IPS-NIHi7 (cell line): Measurements from ENCODE around the gene RAB1A.

ENCODE experiments used
- DNase-seq: peaks from one replicate; pipeline ENCODE4 v3.0.0; 2012; ENCODE audit warnings: mixed read lengths; ENCODE audit errors: extremely low spot score

RAB1A gene

DNA sequence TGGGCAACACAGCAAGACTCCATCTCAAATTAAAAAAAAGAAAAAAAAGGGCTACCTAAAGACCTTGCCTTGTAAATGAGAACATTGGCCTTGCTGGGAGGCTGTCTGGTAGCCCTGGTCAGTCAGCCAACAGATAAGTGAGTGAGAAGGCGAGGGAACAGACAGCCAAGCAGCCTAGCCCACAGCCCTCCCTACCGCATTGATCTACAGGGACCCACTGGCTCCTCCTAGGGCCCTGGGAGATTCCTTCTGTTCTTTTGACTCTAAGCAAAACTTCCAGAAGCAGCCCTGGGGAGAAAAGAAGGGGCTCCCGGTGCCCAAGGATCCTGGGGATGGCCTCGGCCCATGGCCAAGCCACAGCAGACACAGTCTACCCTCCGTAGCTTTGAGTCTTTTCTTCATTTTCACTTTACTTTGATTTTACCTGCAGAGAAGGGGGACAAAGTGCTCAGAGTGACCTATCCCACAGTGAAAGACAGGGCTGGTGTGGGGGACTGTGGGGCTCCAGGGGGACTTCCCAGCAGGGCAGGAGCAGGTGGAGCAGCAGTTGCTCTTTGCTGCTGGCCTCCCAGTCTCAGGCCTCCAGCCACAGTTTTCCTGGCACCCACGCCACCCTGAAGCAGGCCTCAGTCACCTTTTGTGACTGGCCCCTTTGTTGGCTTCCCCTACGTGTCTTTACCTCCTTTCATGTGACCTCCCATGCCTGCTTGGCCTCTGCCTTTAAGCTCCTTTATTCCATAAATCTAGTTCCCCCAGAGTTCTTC, 68.6 kb downstream of the RAB1A start:
- DNase-seq: no peak

DNA sequence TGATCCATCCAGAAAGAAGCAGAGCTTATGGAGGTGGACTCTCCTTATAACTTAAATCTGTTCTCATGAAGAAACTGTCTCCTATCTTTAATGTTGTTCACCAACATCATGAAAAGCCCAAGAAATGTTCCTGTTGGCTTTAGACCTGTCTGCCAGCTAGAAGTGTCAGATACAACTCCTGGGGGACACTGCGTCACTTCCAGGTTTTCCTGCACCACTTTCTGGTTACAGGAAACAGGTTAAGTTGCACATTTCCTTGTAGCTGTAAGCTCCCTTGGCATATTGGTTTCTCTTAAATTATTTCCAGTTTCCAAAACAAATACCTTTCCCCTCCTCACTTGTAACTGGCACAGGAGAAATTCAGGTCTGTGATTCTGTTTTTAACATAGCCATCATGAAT, 70.8 kb downstream of the RAB1A start:
- DNase-seq: no peak

DNA sequence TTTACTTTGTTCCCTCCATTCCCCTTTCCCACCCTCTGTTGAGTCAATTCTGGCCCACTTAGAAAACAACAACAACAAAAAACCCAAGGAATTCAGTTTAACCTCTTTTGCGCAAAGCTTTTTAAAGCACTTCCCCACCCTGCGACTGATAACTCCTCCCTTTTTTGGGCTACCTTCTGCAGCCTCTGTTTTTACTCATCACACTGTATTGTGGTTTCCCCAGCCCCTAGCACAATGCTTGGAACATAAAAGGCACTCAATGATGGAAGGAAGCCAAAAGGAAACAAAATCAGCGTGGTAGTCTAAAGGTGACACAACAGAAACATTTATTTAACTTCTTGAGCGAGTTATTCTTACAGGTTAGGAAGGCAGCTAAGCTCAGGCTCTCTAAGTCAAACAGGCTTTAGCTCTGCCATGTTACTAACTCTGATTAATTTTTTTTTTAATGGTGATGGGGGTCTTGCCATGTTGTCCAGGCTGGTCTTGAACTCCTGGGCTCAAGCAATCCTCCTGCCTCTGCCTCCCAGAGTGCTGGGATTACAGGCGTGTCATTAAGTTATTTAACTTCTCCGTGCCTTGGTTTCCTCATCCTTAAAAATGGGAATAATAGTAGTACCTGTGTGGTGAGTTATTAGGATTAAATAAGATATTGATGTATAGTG, 72.4 kb downstream of the RAB1A start:
- DNase-seq: no peak

DNA sequence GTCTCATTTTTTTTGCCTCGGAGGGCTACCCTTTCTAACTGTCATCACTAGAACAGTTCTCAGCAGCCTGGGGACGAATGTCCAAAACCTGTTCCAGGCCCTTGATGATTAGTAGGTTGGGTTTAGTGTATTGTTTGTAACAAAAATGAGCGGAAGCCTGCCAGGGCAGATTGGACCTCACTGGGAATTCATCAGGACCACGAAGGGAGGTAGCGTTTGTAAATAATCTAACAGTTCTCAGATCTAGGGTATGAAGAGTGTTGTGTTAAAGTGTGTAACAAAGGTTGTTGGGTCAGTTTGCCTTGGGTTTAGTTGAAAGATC, 72.9 kb downstream of the RAB1A start:
- DNase-seq: no peak

DNA sequence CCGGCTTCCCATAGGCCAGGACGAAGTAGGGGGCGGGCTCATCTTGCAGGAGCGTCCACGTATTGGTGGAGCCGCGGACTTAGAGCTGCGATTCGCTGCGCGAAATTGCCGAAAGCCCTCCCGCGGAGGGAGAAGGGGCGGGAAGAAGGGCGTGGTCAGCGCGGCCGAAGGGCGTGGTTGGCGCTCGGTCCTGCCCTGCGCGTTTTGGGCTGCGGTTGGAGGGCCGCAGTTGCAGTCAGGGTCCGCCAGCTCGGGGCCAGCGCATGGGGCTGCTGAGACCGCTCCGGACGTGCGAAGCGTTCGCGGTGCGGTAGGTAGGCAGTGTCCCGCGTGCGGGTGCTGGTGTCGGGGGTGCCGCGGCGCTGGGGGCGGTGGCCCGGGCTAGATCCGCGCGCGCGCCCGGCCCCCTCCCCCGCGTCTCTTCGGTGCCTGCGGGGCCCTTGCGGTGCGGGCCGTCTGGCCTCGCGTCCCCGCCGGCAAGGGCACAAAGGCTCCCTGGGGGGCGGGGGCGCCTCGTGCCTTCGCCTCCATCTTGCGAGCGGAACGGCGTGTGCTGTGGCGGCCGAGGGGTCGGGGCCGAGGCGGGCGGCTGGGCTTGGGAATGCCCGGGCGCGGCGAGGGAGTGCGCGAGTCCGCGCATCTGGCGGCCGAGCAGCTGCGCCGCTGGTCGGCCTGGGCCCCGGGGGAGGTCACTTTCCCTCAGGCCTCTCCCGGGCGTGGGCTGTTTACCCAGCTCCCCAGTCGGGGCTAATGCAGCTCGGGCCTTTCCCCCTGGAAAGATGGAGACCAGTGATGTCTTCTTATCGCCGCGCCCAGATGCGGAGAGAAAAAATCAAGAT, 73.5 kb downstream of the RAB1A start, which contains the start of gene CEP68:
Gene CEP68 (plus strand): TSS at position 202 of the 839 bp plus-strand sequence. CDS start 13,029 bp downstream, outside the sequence.
- peak; percentile 98 for DNase-seq

DNA sequence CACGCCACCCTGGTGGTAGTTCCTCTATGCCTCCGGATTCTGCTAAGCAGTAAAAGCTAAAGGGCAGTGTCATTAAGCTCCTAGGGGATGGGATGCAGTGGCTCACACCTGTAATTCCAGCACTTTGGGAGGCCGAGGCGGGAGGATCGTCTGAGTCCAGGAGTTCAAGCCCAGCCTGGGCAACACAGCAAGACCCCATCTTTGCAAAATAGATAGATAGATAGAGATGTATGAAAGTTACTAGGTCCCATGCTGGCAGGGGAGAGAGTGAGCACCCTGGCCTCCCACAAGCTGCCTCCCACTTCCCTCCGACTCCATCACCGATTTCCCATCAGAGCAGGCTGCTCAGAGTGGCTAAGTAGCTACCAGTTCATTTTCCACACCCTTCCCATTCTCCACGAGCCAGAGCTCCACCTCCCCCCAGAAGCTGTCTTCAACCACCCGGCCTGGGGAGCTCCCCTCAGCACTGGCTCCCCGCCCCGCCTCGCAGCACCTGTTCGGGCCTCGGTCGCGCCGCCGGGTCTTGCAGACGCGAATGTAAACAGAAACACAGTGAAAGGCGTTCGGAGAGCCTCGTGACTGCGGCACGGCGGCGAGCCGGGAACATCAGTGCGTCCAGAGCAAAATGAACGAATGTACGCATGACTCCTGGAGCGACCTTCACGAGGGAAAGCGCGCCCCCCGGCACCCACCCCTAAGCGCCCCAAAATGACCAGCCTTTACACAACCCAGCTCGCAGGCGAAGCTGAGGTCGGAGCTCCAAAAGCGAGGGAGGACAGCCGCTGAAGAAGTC, 74.3 kb downstream of the RAB1A start:
- DNase-seq: no peak

DNA sequence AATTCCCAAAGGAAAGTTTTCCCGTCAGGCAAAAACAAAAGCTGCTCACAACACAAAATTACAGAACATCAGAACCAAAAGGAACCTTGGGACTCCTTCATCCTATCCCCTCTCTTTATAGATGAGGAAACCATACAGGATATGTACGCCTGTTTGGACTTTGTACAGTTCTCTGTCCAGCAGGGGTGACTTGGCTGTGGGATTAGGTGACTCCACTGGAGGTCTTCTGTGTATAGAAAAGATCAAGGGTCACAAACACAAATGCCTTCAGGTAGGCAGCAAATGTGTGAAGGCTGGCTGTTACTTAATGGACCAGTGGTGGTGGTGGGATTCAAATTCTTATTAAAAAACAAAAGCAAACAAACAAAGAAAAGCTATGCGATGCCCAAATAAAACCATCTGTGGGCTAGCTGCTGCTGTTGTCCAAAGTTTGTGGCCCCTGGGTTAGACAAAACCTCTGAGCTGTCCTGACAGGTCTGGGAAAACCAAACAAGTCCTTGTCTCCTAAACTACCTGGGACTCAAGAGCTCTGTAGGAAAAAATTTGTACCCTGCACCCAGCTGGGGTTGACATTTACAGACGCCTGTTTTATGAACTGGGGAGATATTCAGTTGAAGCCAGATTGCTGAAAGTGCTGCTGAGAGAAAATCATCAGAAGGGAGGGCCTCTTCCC, 75.0 kb downstream of the RAB1A start:
- no peak for DNase-seq

DNA sequence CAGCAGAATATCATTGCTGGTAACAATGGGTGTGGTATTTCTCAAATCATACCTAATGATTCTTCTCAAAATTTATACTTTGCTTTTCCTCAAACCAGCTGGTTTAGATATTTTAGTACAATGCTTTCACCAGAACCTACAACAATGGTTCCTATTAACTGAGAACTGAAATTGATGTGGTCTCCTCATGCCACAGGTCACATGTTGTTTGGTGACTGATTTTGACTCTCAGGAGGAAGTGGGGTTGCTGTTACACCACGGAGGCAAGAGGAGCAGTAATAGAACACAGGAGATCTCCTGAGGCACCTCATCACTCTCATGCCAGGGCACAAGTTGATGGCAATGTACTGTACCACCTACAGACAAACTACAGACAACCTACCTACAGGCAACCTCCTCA, 76.7 kb downstream of the RAB1A start:
- DNase-seq: no peak

DNA sequence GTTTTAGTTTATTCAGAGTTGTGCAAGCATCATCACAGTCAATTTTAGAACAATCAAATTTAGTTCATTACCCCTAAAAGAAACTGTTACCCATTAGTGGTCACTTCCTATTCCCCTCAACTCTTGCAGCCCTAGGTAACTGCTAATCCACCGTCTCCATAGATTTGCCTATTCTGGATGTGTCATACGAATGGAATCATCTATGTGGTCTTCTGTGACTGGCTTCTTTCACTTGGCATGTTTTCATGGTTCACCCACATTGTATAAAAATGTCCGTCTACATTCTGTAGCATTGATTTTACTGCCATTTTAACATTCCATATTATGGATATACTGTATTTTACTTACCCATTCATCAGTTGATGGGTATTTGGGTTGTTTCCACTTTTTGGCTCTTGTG, 79.0 kb downstream of the RAB1A start:
- no peak for DNase-seq

DNA sequence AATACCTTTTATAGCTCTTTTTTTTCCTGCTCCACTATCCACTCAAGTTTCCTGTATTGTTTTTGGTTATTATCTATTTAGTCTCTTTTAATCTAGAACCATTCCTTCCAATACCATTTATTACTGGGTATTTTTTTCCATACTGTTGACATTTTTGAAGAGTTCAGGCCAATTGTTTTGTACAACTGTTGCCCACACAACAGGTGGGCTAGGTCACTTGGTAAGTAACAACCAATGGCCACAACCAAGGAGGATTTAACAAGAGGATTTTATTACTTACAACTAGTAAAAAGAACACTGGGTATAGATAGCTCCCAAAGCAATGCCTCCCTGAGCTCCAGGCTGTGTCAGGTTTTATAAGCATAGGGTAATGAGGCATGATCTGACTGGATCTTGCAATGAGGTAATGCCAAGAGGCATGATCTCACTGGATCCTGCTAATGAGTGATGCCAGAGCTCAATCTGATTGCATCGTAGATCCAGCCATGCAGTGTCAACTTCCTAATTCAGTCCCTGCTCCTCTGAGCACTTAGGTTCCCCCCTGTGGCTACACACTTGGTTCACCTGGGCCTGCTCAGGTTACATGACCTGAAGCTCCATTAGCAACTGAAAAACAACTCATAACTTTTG, 80.8 kb downstream of the RAB1A start:
- DNase-seq: peak; percentile 30

DNA sequence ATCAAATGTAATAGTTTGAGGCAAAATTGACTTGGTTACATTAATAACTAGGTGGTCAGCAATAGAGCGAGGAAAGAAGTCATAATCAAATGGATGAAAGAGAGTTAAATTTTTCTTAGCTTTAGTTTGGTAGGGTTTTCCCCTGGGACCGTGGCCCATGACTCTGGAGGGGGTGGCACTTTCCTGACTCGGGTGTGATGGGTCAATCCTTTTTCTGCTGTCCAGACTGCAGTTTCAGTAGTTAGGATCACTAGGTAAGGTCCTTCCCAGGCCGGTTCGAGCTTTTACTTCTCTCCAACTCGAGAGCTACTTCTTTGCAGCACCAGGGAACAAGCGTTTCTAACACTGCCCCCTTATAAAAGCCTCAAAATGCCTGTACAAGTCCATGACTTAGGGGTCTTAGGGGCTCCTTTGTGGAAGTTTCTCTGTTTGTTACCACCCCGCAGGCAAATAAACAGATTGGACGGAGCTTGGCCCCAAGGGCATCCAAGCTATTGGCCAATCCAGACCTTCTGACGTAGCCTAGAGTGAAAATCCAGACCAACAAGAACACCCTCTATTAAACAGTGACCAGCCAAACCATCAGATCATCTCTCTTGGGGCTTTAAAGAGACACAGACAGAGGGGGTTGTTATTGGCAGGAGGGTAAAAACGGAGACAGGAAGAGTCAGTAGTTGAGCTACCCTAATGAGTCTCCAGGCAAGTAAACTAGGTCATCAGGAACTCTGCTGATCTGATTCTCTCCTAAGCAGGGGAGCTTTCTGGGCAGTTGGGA, 83.1 kb downstream of the RAB1A start:
- DNase-seq: no peak

DNA sequence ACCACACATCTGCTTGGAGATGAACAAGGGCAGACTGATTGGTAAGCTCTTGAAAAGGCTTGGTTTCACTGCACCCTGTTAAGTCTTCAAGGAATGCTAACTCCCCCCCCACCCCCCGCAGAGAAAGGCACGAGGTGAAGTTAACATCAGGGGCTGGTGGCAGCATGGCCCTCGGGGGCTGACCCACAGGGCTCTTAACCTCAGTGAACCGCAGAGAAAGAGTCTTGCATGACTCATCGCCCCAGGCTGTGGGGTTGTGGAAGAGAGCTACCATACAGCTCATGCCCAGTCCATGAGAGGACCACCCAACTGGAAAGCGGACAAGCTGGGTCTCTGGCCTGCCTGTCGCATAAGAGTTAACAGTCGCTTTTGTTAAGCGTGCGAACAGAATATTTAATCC, 84.3 kb downstream of the RAB1A start:
- peak; percentile 52 for DNase-seq

DNA sequence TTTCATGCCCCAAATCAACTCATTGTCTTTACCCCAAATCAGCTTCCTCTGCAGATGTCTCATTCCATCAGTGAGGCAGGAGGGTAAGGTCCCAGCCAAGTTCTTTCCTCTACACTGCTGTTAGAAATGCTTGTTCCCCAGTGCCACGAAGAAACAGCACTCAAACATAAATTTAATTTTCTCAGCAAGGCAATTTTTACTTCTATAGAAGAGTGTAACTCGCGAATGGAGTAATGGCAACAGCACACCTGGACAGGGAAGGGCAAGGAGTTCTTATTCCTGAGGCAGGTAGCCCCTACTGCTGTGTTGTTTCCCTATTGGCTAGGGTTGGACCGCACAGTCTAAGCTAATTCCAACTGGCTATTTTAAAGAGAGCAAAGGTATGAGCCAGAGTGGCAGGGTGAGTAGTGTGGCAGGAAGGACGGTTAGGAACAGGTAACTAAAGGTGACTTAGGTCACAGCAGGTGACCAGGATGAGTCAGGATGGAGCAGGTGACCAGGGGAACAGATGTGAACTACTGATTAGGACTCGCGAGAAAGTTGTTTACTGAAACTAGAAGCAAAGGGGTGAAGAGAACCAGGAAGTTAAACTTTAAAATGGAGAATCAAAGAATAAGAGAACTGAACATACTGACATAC, 85.7 kb downstream of the RAB1A start:
- no peak for DNase-seq

DNA sequence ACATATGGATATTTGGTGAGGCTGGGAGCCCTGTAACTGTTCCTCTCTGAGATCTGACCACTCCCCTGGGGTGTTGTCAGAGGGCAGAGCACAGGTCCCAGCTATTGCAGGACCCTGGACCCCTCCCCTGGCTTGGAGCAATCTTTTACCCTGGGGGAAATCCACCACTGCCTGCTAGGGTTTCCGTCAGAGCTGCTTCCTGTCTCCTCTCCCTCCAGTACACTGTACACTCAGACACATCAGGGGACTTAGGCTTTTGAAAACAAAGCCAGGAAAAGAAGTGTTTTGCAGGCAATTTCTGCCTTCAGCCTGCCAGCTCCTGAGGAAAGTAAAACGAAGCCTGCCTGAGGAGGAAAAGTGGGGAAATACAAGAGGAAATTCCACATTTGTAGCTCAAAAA, 86.9 kb downstream of the RAB1A start:
- no peak for DNase-seq

DNA sequence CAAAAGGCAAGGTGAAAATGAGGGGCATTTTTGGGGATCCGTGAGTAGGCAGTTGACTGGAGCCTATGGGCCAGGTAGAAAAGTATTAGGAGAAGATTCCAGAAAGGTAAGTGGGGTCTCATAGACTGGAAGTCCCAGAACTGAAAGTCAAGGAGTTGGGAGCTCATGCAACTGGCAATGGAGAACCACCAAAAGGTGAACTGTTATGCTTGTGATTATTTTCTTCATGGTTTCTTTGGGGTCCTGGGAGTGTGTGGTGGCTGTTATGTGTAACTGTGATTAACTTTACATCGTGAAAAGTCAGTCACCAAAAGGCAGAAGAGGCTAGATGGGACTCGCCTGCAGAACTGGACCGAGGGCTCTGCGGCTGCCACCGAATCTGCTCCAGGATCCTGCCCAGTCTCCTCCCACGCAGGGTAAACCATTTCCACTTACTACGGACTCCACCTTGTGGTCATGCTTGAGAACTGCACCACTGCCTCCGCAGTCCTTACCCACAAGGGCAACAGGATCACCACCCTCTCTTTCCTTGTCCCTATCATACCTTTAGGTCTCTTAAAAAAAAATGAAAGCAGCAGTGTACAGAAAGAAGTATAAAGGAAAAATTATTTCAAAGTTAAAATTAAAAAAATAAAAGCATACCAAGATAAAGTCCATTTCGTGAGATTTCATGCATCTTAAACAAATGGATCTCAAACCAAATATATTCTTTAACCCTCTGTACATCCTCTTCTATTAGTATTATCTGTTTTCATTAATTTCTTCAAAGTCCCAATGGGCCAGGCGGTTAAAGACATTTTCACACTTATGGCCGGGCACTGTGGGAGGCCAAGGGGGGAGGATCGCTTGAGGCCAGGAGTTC, 89.3 kb downstream of the RAB1A start:
- DNase-seq: peak; percentile 86

DNA sequence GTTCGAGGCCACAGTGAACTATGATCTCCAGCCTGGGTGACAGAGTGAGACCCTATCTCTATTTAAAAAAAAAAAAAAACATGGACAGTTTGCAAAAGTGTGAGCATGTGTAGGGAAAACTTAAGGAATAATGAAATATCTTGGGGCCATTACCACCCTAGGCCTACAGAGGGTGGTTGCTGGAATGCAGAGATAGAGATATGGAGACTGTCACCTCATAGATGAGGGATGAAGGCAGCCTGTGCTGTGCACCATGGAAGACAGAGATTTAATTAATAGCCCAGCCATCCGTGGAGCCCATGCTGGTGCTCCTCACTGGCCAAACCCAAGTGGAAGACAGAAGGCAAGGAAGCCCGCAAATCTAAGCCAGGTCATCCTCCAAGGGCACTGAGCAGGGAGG, 90.3 kb downstream of the RAB1A start:
- DNase-seq: no peak

DNA sequence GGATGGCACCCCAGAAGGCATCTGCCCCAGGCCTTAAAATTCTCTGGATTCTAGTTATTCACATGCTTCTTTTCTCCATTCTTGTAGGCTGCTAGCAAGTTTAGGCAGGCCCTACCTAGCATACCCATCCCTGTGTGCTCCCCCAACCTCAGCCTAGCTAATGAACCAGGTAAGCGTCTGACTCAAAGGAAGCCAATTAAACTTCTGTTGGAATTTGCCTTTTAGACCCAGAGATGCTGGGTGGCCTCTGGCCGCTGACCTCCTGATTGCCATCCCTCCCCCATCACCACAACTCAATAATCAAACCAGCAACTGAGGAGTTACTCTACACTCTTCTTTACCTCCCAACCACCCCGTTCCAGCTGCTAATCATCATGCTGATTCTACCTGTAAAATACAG, 92.7 kb downstream of the RAB1A start:
- DNase-seq: no peak
